Embryonic facial prominence (tissue), 1 donor: Measurements from ENCODE around the gene OXGR1.
A peak's percentile ranks its signal among the peaks of the same experiment; 100 is the strongest.
"Not testable (repeated sequence)": the region's sequence is repeated elsewhere in the genome, so short reads cannot be mapped to it uniquely, and the experiment has no call there.

ENCODE experiments used
- DNase-seq: peaks from one replicate; pipeline ENCODE4 v3.0.0-alpha.2; 2016; ENCODE audit errors: extremely low spot score

OXGR1 gene

DNA sequence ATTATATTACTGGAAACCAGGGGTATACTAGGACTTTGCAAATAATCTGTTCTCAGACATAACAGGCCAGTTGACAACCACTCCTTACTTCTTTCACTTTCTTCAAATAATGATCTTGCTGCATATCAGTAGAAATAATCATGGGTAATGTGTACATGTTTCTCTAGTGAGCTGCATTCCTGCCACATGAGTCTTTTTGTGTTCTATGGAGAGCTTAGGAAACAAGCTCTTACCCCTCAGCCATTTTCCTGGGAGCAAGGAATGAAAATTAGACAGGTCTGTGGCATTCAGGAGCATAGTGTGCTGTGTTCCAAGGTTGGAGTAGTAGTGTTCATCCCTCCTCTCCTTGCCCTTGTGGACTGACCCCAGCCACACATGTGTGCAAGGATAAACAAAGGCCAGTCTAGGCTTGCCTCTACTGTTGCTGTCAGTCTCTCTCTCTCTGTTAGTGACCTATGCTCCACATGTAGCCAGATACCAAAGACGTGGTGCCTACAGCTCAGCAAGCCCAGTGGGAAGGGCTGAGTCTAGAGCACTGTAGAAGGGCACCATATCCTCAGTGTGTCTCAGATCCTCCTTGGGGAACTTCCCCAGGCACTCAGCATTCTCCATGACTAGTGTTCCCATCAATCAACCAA, 11.5 kb upstream of the OXGR1 start:
- DNase-seq: no peak

DNA sequence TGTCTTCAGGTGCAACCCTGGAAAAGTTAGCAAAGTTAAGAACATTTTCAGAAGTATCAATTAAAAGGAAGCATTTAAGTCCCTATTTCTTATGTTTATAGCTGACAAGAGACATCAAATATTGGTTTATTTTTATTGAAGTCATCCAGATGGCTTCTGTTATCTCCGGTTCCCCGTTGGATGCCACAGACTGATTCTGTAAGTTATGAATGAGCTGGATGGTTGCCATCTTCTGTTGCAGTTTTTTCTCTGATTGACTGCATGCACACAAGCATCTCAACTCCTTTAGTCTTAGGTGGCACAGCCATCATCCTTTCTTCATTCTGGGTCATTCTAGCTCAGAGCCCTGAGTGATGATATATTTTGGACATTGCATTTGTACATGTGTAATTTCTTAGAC, 10.6 kb upstream of the OXGR1 start:
- DNase-seq: no peak

DNA sequence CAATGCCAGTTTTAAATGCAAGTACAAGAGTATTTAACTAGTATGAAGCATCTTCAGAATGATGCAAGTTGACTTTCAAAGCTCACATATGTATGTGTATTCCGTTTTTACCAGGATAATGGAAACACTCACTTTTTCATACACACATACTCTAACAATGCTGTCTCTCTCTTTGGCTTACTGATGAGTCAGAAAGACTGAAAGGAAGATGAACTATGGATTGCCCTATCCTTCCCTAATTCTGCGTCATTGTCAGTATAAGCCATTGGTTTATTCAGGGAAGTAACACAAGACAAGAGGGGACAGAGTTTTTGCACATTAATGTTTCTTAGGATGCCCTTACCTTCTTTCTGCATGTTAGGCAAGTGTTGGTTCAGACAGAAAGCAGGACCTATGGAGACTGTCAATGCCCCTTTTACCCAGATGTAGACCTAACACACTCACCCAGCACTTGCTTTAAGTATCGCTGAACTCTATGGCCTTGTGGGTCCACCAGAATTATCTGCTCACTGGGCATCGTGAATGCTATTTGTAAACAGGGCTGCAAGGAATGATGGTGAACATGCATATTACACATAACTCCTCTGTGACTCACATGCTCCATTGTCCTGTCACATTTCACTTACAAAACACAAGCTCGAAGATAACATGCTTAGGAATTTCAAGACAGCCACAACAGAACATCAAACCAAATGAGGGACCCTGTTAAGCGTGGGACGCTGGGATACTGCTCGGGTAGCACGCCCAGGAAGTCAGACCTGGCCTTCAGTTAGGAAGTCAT, 10.0 kb upstream of the OXGR1 start:
- no peak for DNase-seq

DNA sequence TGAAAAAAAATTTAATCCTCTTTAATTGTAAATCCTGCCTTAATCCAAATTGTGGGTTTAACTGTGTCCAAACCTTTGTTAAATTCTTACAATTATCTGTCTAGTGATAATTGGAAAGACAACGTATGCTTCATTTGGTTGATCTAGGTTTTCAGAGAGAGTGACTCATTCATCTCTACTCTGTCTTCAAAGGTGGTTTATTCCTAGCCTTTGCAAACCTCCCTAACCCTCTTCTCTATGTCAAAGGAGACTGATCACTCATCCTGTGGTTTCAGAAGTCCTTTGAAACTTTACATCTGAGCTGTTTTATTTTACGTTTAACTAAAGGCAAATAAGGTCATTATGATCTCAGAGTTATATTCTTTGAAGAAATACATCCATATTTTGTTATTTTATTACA, 8.8 kb upstream of the OXGR1 start:
- no peak for DNase-seq

DNA sequence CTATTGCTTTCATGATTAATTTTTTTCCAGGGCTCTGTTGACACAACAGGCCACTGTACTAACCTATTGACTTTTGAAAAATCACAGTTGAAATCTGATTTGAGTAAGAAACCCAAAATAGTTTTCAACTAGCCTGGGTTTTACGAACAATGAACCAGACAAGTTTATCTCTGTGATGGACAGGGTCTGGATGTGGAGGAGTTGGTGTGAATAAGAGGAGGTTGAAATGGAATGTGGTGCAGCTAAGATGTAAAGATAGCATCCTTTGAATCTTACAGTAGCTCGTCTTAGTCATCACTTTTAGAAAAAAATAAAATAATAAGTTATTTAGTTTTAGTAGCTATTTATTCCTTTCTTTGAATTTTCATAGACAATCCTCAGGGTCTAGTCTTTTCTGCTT, 8.3 kb upstream of the OXGR1 start:
- no peak for DNase-seq

DNA sequence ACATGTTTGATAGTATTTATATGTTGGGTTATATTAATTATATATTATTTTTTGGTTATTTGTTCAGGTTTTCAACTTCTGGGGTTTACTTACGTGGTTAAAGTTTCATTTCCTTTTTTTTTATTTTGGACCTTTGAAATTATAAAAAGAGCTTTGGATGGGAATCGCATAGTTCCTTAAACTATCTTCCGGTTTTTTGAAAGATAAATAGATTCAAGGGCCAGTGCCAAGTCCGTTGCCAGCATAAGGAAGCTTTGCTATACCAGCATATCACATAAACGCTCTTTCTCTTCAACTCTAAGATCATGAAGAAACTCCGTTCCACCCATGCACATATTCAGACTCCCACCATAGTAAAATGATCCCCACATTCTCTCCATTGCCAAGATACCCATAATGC, 7.4 kb upstream of the OXGR1 start:
- no peak for DNase-seq

DNA sequence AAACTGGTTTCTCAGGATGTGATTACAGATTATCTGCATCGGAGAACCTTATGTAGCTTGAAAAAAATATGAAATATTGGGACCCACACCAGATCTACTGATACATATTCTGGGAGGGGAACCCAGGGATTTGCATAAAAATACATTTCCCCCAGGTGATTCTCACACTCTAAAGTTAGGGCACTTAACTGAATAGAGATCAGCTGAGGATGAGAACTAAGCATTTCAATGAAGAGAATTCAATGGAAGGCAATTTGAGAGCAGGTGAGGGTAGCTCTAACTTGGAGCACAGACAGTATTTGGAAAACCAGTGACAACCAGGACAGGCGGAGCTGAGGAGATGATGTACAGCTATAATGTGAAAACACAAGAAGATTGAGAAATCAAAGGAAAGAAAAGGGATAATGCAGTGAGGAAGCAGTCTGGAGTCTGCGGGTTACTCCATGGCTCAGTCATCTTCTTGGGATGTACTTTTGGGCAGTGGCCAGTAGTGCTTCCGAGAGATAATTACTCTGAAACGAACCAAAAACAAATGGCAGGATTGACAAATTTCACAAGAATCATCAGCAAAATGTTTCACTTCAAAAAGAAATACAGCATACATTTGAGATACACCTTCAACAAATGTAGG, 6.1 kb upstream of the OXGR1 start:
- no peak for DNase-seq

DNA sequence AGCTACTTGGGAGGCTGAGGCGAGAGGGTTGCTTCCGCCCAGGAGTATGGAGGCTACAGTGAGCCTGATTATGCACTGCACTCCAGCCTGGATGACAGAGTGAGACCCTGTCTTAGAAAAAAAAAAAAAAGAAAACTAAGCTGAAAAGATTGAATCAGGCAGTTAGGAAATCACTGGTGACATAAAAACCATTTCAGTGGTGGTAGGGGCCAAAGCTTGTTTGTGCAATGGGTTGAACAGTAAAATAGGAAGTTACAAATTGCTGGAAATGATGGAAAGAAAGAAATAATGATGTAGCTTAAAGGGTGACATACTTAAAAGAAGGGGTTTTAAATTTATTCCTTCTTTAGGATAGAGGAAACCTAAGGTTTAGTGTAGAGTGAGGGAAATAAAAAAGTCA, 4.8 kb upstream of the OXGR1 start:
- no peak for DNase-seq

DNA sequence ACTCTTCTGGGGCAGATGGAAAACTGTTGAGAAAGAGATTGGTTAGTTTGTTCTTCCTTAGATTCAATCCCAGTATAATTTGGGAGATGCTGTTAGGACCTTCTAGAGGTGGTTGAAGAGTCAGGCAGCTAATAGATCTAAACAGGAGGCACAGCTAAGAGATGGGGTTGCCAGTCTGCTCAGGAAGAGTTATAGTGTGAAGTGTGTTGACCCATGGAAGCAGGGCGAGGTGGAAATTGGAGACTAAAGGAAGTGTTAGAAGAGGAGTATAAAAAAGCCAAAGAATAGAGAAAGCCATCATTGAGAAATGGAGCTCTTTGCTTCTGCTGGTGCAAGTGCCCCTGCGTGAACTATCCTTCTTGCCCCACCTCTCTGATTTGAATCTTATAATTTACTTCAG, 3.8 kb upstream of the OXGR1 start:
- no peak for DNase-seq

DNA sequence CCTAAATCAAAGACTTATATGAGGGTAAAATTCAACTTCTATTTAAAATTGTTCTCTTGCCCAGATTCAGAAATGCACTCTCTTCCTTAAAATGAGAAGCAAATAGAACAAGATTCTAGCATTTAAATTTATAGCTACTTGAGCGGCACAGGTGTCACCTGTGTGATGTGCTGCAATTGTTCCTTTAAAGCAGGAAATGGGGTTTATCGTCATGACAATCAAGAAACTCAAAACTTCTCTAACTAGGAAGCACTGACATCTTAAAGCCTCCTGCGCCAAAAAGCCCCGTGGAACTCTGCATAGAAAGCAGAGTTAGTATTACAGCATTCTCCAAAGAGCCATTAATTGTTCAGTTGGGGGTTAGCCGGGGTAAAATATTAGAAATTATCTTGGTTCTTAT, 2.6 kb upstream of the OXGR1 start:
- DNase-seq: no peak

DNA sequence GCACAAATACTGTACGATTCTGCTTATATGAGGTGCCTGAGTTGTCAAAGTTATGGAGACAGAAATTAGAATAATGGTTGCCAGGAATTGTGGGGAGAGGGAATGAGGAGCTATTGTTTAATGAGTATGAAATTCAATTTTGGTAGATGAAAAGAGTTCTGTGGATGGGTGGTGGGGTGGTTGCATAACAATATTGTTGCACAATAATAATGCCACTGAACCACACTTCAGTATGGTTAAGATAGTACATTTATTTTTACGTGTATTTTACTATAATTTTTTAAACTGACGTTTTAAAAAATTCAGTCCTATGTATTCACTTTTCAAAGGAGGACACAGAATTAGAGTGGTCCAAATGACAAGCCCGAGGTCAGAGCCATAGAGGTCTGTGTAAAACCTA, 1.8 kb upstream of the OXGR1 start:
- no peak for DNase-seq

DNA sequence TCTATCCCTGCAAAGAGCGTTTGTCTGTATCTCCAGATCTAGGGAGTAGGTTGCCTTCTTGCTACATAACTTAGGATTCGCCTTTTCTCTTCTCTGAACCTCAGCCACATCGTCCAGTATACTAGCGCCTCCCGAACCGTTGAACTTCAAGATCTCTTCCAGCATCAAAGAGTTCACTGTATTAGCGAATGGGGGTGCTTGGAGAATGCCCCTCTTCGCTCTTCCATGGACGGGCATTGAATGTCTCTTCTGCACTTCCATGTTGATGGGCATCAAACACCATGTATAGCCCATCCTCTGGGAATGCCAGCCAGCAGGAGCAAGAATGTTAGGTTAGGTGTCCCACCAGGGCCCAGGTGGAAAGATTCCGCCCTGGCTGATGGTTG, 575 bp upstream of the OXGR1 start:
- no peak for DNase-seq

DNA sequence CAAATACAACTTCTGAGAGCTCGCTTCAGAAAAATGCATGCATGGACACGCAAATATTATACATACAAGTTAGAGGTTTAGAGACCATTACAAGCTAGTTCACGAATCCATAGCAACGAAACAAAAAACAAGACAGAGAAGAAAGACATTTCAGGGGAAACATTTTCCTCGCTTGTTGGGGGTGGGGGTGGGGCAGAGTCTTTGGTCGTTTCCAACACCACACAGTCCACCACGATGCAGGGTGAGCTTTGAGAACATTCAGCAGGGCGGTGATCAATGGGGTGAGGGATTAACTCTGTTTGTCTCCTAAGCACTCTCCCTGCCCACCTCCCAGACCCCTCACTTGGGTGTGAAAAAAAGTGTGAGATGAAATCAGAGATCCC, 651 bp downstream of the OXGR1 start:
- peak; percentile 66 for DNase-seq

DNA sequence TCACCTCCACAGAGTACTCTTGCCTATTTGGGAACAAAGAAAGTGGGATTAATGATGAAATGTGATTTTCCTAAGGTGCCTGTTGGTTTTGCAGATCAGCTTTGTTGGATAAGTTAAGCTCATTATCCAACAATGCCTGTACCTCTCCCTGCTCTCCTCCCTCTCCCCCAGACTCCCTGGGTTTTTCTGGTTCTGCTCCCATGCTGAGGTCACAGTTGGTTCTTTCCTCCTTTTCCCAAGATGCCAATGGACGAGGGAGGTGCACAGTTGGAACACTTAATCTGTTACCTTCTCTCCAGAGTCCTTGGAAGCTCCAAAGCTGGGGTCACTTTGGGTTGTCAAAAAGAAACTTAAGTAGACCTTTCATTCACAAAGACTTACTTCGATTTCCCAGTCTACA, 1.6 kb downstream of the OXGR1 start:
- no peak for DNase-seq

DNA sequence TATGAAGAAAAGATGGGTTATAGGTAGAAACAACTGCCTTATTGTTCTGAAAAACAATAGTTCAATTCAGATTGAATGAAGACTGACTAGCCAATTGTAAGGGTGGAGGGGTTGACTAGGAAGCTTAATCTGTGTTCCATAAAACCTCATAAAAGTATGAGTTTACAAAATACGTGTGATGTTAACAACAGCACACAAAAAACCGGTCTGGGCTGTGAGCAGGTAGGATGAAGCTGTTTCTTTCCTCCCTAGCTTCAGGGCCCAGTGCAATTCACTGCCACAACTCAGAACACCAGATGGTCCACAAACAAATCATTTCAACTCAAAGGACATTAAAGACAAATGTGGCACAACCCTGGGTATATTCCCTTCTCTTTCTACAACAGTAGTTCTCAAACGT, 3.2 kb downstream of the OXGR1 start:
- no peak for DNase-seq

DNA sequence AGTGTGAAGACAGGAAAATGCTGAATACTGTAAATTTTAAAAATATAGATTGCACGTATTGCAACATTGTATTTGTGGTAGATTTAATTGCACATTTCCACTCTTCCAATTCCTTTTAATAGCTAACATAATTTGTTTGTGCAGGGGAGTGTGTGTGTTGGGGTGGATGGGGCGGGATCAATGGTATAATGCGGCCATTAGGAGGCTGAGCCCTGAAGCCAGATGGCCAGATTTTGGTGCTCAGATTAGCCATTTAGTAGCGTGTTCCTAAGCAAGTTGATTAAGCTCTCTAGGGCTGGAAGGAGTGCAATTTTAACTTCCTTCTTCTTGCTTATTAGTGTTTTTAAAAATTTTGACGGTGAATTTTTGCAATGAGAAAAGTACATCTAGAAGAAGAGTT, 5.8 kb downstream of the OXGR1 start:
- DNase-seq: no peak

DNA sequence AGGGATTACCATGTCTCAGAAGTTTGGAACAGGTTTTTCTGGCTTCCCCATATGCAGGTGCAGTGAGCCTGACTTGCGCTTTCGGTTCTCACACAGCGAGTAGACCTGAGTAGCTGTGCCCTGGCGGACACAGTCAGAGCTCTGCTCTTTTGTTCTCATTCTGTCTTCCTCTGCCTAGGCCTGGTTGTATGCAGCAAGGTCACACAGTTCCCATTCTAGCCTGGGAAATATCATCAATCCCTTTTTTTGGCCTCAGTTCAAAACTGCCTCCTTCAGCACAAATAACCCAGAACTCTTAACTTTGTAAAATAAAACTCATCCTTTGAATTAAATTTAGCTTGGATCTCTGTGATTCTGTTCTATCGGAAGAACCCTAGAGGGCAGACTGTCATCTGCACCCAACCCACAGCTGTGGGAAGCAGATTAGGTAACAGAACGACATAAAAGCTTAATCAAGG, 10.2 kb downstream of the OXGR1 start:
- DNase-seq: no peak

DNA sequence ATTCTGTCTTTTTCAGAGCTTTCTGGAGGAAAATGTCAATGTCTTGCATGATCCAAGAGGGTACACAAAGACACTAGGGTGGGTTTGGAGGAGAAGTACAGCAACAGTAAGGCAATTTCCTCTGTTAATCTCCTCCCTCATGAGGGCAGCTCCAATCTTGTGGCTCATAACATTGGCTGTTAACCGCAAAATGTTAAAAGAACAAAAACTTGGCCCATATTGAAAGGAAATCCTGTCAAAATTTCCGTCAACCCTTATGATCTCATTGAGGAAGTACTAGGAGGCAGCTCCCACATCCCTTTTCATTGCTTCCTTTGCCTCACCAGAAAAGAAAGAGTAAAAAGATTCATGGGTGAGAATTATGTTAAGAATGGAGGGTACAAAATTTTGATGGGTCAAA, 11.6 kb downstream of the OXGR1 start:
- no peak for DNase-seq

DNA sequence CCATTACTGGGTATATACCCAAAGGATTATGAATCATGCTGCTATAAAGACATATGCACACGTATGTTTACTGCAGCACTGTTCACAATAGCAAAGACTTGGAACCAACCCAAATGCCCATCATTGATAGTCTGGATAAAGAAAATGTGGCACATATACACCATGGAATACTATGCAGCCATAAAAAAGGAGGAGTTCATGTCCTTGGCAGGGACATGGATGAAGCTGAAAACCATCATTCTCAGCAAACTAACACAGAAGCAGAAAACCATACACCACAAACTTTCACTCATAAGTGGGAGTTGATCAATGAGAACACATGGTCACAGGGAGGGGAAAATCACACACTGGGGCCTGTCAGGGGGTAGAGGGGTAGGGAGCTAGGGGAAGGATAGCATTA, 14.4 kb downstream of the OXGR1 start:
- DNase-seq: not testable (repeated sequence)

DNA sequence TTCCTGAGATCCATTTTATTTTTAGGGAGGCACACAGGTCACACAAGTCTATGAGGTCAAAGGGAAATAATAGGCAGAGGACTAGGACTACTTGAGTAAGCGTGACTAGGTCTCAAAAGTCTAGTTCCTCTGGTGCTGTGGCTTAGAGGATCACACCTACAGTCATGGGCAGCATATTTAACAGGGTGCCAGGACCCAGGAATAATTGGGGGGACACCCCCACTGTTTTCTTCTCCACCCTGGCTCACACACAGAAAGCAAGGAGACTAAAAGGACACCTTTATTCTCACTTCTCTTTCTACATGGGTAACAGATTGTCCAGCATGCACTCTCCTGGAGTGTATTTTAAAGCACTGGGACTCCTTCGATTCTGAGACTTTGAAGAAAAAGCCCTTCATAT, 26.2 kb downstream of the OXGR1 start:
- DNase-seq: no peak

DNA sequence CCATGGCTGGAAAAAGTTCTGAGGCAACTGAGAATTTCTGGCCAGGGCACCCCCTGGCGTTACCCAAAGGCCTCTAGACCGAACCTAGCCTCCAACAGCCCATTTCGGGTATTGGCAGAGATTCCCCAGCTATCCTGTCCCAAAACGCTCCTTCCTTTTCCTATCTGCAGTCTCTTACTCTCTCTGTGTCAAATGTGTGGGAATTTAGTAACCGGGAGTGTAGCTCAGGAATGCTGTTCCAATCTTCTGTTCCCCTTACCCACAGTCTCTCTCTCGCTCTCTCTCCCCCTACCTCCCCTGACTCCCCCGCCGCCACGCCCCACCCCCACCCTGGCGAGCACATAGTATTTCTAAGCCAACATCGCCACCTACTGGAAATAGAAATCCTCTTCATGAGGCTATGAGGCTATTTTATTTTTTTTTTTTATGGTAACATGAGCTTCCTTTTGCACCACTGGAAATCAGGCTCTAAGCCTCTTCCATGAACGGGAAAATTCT, 27.0 kb downstream of the OXGR1 start:
- no peak for DNase-seq

DNA sequence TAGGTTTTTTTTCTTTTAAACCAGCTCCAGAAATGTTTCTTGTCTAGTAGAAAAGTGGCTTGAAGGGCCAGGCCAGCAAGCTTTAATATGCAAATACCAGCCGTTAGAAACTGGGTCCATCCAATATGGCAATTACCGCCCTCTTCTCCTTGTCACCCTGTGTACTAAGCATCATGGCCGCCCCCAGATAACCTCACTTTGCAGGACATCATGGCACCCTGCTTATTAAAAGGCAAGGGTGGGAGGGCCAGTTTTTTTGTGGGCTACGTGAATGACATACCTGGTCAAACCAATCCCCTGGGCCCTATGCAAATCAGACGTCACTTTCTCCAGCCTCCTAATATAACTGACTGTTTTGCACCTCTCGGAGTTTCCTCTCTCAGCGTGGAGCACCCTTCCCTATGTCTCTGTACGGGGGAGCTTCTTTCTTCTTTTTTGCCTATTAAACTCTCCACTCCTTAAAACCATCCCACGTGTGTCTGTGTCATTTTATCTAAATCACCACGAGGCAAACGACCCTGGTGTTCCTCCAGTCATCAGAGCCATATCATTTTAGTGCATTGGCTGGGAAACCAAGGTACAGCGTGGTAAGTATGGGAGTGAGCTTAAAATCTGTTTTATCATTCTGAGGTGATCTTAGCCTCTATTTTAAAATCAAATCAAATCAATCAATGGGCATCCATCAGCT, 27.7 kb downstream of the OXGR1 start:
- DNase-seq: no peak
